Measurements from ENCODE around the gene MINDY4B.

Gene MINDY4B

GRCh38 chr3:150843241-150843640 is 62.0 kb downstream of the MINDY4B start:
- no peak for DNase-seq

DNA sequence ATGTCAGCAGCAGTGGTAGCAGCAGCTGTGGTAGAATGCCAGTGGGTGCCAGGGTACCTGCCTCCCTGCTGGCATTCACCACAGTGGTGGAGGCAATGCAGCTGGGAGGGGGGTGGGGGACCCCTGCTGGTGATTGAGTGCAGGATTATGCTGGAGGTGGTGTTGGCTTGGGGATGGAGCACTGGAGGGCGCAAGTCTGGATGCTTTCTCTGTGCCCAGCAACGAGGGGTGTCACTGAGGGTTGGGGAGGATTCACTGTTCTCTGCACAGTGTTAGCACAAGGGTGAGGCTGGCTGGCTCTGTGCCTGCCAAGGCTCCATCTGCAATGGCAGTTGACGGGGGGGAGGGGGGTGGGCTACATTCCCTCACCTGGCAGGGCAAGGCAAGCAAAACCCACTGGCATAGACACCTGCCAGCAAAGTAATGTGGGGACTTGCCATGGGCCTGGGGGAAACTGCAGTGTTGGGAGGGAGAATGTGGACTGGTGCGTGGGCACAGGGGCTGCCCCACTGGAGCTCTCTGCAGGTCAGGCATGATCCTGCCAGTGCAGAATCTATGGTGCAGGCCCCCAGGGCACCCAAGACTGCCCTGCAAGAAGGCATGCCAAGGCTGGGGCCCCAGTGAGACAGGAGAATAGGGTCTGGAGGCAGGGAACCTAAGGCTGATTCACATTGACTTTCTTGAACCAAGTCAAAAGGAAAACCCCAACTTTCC is 64.3 kb downstream of the MINDY4B start:
- peak; percentile 25 for DNase-seq

DNA sequence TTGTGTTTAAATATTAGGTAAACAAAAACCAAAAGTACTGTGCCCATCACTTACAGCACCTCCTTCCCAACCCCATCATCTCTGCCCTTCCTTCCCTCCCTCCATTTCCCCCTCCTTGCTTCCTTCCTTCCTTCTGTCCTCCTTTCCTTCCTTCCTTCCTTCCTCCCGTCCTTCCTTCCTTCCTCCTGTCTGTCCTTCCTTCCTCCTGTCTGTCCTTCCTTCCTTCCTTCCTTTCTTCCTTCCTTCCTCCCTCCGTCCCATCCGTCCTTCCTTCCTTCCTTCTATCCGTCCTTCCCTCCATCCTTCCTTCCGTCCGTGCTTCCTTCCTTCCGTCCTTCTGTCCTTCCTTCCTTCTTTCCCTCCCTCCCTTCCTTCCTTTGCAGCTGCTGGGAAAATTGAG is 74.5 kb downstream of the MINDY4B start:
- no peak for DNase-seq

DNA sequence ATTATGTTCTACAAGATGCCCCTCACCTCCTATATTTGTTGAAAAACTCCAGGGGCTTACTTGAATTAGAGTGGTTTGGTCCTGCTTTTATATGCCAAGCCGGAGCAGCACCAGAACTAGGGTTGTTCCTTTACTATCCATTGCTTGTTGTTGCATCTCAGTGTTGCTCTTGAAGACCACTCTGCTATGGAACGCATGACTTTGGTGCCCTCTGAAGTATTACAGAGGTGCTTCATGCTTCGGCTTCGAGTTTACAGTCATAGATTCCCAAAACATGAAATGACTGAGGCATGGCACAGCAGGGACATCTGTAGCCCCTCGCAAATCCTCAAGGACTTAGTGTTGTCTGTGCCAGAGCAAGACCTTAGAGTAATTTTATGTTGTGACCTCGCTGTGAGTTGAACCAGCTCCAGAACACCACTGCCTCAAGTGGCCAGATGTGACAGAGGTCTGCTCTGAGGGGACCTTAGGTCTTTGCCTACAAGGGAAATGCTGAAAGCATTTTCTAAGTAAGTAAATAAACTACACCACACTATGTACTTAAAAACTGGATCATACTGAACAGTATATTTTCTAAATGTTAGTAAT is 75.1 kb downstream of the MINDY4B start:
- DNase-seq = peak; percentile 63

DNA sequence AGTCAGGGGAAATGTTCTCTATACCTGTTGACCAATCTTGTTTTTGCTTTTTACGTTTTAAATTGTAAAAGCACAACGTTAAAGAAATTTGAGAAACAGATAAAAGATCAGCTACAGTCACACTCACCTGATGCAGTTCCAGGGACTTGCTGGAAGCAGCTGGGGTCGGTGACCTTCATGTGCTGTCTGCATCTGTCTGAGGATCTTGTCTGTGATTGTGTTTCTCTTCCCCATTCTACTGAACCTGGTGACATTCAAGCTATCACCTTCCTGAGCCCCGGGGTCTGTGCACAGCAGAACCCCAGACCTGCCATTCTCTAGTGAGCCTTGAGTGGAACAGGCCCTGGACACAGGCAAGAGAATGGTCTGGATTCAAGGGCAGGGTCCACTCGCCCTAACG is 75.8 kb downstream of the MINDY4B start:
- no peak for DNase-seq

GRCh38 chr3:150828997-150829396 is 76.2 kb downstream of the MINDY4B start:
- DNase-seq = no peak

DNA sequence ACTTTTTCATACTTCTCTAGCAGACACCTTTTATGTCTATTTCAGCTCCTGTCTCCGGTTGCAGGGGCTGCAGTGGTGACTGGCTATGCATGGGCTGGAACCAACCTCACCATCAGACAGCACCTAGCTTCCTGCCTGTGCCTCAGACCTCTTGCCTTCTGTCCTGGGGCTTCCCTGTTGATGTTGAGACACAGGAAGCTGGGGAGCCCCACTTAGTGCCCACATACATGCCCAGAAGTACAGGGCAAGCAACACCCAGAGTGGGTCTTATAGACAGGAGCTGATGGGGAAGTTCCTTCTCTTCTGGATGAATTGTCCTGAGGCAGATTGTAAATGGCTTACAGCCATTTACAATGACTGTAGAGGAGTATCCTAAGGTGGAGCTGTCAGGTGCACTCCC is 77.0 kb downstream of the MINDY4B start:
- DNase-seq = no peak

DNA sequence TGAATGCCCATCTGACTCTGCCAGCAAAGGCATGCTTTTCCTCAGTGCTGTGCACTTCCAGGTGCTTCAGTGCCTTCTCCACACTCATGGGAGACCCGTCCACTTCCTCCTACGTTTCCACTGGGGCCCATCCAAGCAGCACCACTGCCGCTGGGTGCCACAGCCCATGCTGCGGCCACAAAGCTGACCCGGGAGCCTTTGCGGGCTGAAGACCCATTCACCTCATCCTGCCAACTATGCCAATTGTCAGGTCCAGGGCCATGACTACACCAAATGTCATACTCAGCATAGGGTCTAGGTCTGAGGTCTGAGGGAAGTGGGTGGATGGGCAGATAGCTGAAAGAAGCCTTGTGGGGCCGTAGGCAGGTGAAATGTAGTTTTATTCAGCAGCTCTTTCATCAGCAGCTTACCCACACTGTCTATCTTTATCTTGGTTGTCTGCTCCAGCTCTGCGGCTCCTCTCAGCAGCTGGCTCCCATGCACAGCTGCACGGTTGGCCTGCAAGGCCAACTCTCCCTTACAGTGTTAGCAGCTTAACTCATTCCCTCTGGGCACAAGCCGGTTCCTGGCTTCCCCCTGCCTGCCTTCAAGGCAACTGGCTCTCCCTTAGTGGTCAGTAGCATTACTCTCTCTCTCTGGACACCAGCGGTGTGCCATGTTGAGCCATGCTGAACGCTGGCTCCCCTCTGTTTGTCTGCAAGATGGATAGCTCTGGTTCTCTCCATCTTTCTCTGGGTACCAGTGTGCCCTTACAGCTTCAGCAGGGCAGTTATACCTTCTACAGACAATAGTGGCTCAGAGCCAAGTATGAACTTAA is 78.6 kb downstream of the MINDY4B start:
- DNase-seq = no peak

GRCh38 chr3:150825916-150826377 is 79.3 kb downstream of the MINDY4B start:
- no peak for DNase-seq

DNA sequence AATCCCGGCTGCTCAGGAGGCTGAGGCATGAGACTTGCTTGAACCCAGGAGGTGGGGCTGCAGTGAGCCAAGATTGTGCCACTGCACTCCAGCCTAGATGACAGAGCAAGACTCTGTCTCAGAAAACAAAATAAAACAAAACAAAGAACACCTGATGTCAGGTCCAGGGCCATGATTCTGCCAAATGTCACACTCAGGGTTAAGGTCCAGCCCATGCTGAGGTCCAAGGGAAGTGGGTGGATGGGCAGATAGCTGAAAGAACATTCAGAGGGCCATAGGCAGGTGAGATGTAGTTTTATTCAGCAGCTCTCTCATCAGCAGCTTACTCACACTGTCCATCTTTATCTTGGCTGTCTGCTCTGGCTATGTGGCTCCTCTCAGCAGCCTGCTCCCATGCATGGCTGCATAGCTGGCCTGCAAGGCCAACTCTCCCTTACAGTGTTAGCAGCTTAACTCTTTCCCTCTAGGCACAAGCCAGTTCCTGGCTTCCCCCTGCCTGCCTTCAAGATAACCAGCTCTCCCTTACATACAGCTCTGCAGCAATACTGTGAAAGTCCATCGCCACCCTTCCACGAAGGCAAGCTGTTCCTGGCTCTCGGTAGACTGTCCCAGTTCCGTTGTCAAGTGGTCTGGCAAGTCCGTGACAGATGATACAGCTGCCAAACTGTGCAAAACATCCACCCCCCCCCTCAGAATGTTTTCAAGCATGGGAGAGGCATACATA is 79.9 kb downstream of the MINDY4B start:
- DNase-seq = no peak

DNA sequence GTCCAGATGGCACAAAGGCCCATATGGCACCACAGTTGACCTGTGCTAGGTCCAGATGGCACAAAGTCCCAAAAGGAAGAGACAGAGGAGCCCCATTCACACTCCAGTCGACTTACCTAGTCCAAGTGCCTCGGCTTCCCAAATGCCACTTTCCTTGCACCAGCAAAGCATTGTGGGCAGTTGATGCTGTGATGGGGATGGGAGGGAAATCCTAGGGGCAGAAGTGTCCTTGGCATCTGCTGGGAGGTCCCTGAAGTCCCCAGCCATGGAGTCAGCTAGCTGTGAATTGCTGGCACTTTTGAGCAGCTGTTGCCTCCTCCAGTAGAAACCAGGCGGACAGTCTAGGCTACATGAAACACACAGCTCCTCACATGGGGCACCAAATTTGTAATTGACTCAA is 82.0 kb downstream of the MINDY4B start:
- DNase-seq = no peak

GRCh38 chr3:150822636-150823035 is 82.6 kb downstream of the MINDY4B start:
- no peak for DNase-seq

Measured in hematopoietic multipotent progenitor cell treated with erythropoietin and hydrocortisone succinate and interleukin-3 and kit ligand, for 4 days (in vitro differentiated cells).